ENCODE data around the gene HSBP1L1. TPM values are rescaled to one million over a fixed set of nuclear protein-coding genes. Genes with fewer than 3 reads are reported as not detected.

Gene HSBP1L1
- total and polyA plus RNA-seq, 2 experiments from 2014 or later, result 1.8 to 3.7 TPM

GRCh38 chr18:79924814-79925731, 39.4 kb upstream of the HSBP1L1 start:
- Mint-ChIP-seq H3K27me3 (ENCODE audit: insufficient read depth, low read depth, poor library complexity) (peaks cover 9% of the 10 kb centered on the region), H3K4me1 (peaks cover 13% of the 10 kb centered on the region), H3K9me3 (peaks cover 17% of the 10 kb centered on the region), H3K36me3 (ENCODE audit: low read depth) (peaks cover 23% of the 10 kb centered on the region), H3K27ac (no peak overlapping the region), H3K4me3 (no peak overlapping the region)
- H3K79me2 ChIP-seq (replicated peaks; ENCODE audit: insufficient read depth), result 0 out of 2 replicates have a peak, but pooled peaks cover 5% of the 10 kb centered on the region
- ATAC-seq, result no peak; the same call in 2 of the 3 replicates
- H3K4me3 ChIP-seq, result no peak overlapping the region
- H3F3A ChIP-seq (replicated peaks; ENCODE audit: low read depth), result no peaks in the 10 kb centered on the region
- no peak overlapping the region for H2AFZ ChIP-seq
- no peak overlapping the region for H3K27ac ChIP-seq (ENCODE audit: low read depth)
- no peak for DNase-seq (ENCODE audit: low spot score)
- no peak for TF ChIP-seq STAT1 (IDR thresholded peaks at IDR 0.05; ENCODE audit: unreplicated experiment)
- no peak for TF ChIP-seq NANOG (IDR thresholded peaks at IDR 0.05; ENCODE audit: borderline replicate concordance)
- no peak for TF ChIP-seq CREB1 (CRISPR knock-in tag; IDR thresholded peaks at IDR 0.05; ENCODE audit: low read depth)
- no peak for TF ChIP-seq REST (IDR thresholded peaks at IDR 0.05; ENCODE audit: unreplicated experiment)
- TF ChIP-seq ZNF114 (CRISPR knock-in tag; IDR thresholded peaks at IDR 0.05), result no peak
- no peak for TF ChIP-seq POLR2AphosphoS5 (IDR thresholded peaks at IDR 0.05; ENCODE audit: low read depth)
- TF ChIP-seq, protein P1, sequence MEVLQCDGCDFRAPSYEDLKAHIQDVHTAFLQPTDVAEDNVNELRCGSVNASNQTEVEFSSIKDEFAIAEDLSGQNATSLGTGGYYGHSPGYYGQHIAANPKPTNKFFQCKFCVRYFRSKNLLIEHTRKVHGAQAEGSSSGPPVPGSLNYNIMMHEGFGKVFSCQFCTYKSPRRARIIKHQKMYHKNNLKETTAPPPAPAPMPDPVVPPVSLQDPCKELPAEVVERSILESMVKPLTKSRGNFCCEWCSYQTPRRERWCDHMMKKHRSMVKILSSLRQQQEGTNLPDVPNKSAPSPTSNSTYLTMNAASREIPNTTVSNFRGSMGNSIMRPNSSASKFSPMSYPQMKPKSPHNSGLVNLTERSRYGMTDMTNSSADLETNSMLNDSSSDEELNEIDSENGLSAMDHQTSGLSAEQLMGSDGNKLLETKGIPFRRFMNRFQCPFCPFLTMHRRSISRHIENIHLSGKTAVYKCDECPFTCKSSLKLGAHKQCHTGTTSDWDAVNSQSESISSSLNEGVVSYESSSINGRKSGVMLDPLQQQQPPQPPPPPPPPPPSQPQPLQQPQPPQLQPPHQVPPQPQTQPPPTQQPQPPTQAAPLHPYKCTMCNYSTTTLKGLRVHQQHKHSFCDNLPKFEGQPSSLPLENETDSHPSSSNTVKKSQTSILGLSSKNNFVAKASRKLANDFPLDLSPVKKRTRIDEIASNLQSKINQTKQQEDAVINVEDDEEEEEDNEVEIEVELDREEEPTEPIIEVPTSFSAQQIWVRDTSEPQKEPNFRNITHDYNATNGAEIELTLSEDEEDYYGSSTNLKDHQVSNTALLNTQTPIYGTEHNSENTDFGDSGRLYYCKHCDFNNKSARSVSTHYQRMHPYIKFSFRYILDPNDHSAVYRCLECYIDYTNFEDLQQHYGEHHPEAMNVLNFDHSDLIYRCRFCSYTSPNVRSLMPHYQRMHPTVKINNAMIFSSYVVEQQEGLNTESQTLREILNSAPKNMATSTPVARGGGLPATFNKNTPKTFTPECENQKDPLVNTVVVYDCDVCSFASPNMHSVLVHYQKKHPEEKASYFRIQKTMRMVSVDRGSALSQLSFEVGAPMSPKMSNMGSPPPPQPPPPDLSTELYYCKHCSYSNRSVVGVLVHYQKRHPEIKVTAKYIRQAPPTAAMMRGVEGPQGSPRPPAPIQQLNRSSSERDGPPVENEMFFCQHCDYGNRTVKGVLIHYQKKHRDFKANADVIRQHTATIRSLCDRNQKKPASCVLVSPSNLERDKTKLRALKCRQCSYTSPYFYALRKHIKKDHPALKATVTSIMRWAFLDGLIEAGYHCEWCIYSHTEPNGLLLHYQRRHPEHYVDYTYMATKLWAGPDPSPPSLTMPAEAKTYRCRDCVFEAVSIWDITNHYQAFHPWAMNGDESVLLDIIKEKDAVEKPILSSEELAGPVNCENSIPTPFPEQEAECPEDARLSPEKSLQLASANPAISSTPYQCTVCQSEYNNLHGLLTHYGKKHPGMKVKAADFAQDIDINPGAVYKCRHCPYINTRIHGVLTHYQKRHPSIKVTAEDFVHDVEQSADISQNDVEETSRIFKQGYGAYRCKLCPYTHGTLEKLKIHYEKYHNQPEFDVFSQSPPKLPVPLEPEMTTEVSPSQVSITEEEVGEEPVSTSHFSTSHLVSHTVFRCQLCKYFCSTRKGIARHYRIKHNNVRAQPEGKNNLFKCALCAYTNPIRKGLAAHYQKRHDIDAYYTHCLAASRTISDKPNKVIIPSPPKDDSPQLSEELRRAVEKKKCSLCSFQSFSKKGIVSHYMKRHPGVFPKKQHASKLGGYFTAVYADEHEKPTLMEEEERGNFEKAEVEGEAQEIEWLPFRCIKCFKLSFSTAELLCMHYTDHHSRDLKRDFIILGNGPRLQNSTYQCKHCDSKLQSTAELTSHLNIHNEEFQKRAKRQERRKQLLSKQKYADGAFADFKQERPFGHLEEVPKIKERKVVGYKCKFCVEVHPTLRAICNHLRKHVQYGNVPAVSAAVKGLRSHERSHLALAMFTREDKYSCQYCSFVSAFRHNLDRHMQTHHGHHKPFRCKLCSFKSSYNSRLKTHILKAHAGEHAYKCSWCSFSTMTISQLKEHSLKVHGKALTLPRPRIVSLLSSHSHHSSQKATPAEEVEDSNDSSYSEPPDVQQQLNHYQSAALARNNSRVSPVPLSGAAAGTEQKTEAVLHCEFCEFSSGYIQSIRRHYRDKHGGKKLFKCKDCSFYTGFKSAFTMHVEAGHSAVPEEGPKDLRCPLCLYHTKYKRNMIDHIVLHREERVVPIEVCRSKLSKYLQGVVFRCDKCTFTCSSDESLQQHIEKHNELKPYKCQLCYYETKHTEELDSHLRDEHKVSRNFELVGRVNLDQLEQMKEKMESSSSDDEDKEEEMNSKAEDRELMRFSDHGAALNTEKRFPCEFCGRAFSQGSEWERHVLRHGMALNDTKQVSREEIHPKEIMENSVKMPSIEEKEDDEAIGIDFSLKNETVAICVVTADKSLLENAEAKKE (CRISPR knock-in tag; IDR thresholded peaks at IDR 0.05), result no peak
- H3K4me1 ChIP-seq (ENCODE audit: insufficient read depth), result no peaks in the 10 kb centered on the region
- H3K36me3 ChIP-seq (ENCODE audit: insufficient read depth), result peaks cover 4% of the 10 kb centered on the region; the same call in 1 of the 2 replicates
- H4K20me1 ChIP-seq (replicated peaks; ENCODE audit: insufficient read depth), result no peaks in the 10 kb centered on the region
- no peaks in the 10 kb centered on the region for H3K9me2 ChIP-seq (ENCODE audit: insufficient read depth)
- H3K4me2 ChIP-seq, result no peak overlapping the region
- H3K27me3 ChIP-seq (ENCODE audit: insufficient read depth), result no peaks in the 10 kb centered on the region

Measured in GM23338 (cell line).